CD14-positive monocyte (primary cell): Measurements from ENCODE around the gene CLPX. TPM values are rescaled to one million over a fixed set of nuclear protein-coding genes. Genes with fewer than 3 reads are reported as not detected.

Experiments
- DNase-seq, 3 donors: peaks; one replicate each; pipeline ENCODE4 v3.0.0-alpha.2; 2011 to 2022
- H2AFZ ChIP-seq: 2 replicates; pipeline ENCODE4 v1.6.0; 2012; ENCODE audit warnings: mild to moderate bottlenecking, low read depth, low read length, inconsistent platforms; ENCODE audit not compliant: insufficient read depth, poor library complexity, severe bottlenecking
- H3K27ac ChIP-seq, 2 donors: 1 replicate in 1 of 2; 2 replicates in 1 of 2; pipeline ENCODE4 v1.5.1; 2012 to 2013; ENCODE audit warnings: low read length in 2 of 2, control low read depth in 1 of 2, inconsistent platforms in 1 of 2, low read depth in 1 of 2, mild to moderate bottlenecking in 1 of 2
- H3K27me3 ChIP-seq, 2 donors: one replicate each; pipeline versions ENCODE4 v1.6.0 to v1.6.1; 2011 to 2013; ENCODE audit warnings: low read length in 2 of 2; ENCODE audit not compliant: control insufficient read depth in 2 of 2, insufficient read depth in 2 of 2
- H3K36me3 ChIP-seq, 2 donors: replicated peaks in 1 of 2; 1 replicate in 1 of 2; 2 replicates in 1 of 2; pipeline versions ENCODE4 v1.5.1 to v1.6.1; 2012 to 2013; ENCODE audit warnings: low read length in 2 of 2, control low read depth in 1 of 2, inconsistent platforms in 1 of 2, mild to moderate bottlenecking in 1 of 2; ENCODE audit not compliant: insufficient read depth in 2 of 2, control insufficient read depth in 1 of 2
- H3K4me1 ChIP-seq, 2 donors: 1 replicate in 1 of 2; 2 replicates in 1 of 2; pipeline versions ENCODE4 v1.5.1 to v1.6.1; 2012 to 2013; ENCODE audit warnings: low read length in 2 of 2, control low read depth in 1 of 2, inconsistent platforms in 1 of 2, mild to moderate bottlenecking in 1 of 2, moderate library complexity in 1 of 2; ENCODE audit not compliant: insufficient read depth in 2 of 2, control insufficient read depth in 1 of 2
- H3K4me2 ChIP-seq: replicated peaks from 2 replicates; pipeline ENCODE3; 2012; ENCODE audit warnings: low read length, moderate library complexity, mild to moderate bottlenecking; ENCODE audit not compliant: poor library complexity, severe bottlenecking; ENCODE audit errors: extremely low read depth
- H3K4me3 ChIP-seq, 3 experiments: fragments of 200-600 bp in 1 of 3; sonication (generic) in 1 of 3; replicated peaks in 1 of 3; 1 replicate in 2 of 3; 2 replicates in 1 of 3; pipeline ENCODE4 v1.5.1; 2011 to 2013; ENCODE audit warnings: low read length in 3 of 3, mild to moderate bottlenecking in 3 of 3, control low read depth in 2 of 3, low read depth in 2 of 3, inconsistent platforms in 1 of 3, moderate library complexity in 1 of 3
- H3K79me2 ChIP-seq: 2 replicates; pipeline ENCODE4 v1.6.0; 2012; ENCODE audit warnings: mild to moderate bottlenecking, control low read depth, inconsistent platforms, low read length, moderate library complexity; ENCODE audit not compliant: insufficient read depth
- H3K9ac ChIP-seq: 2 replicates; pipeline ENCODE4 v1.6.0; 2017; ENCODE audit warnings: low read length, mild to moderate bottlenecking; ENCODE audit not compliant: insufficient read depth, poor library complexity, severe bottlenecking
- H3K9me3 ChIP-seq, 2 donors: replicated peaks in 1 of 2; 1 replicate in 1 of 2; 2 replicates in 1 of 2; pipeline versions ENCODE4 v1.5.1 to v1.6.1; 2012 to 2013; ENCODE audit warnings: low read length in 2 of 2, control low read depth in 1 of 2; ENCODE audit not compliant: control insufficient read depth in 1 of 2, insufficient read depth in 1 of 2
- H4K20me1 ChIP-seq: 2 replicates; pipeline ENCODE4 v1.6.0; 2012; ENCODE audit warnings: mild to moderate bottlenecking, low read length, control low read depth, moderate library complexity; ENCODE audit not compliant: insufficient read depth
- H3K27ac Mint-ChIP-seq, 7 donors: one replicate each; pipeline ENCODE4 v1.8.0; 2020; ENCODE audit warnings: mild to moderate bottlenecking in 7 of 7, mixed read lengths in 7 of 7, moderate library complexity in 6 of 7, inconsistent platforms in 2 of 7
- H3K27me3 Mint-ChIP-seq, 3 donors: one replicate each; pipeline ENCODE4 v1.8.0; 2021 to 2022; ENCODE audit warnings: low read depth in 3 of 3, mild to moderate bottlenecking in 3 of 3, mixed read lengths in 3 of 3, moderate library complexity in 3 of 3, inconsistent platforms in 1 of 3
- H3K36me3 Mint-ChIP-seq, 2 donors: one replicate each; pipeline ENCODE4 v1.8.0; 2020; ENCODE audit warnings: mixed read lengths in 2 of 2, inconsistent platforms in 1 of 2, mild to moderate bottlenecking in 1 of 2
- H3K4me1 Mint-ChIP-seq: one replicate; pipeline ENCODE4 v1.8.0; 2020; ENCODE audit warnings: mild to moderate bottlenecking, mixed read lengths
- H3K4me3 Mint-ChIP-seq, 2 donors: one replicate each; pipeline ENCODE4 v1.8.0; 2020; ENCODE audit warnings: mild to moderate bottlenecking in 2 of 2, mixed read lengths in 2 of 2, moderate library complexity in 1 of 2
- H3K9me3 Mint-ChIP-seq, 7 donors: one replicate each; pipeline ENCODE4 v1.8.0; 2020 to 2022; ENCODE audit warnings: mixed read lengths in 7 of 7, mild to moderate bottlenecking in 6 of 7, moderate library complexity in 6 of 7, inconsistent platforms in 2 of 7
- CTCF ChIP-seq: fragments of 200-600 bp; IDR thresholded peaks from one replicate; pipeline ENCODE4 v1.8.0; 2022; ENCODE audit warnings: antibody characterized with exemption, mild to moderate bottlenecking
- WGBS: methylation state at CpG from one replicate; pipeline ENCODE4 v1.1.5; 2013; ENCODE audit warnings: missing lambda C conversion rate; ENCODE audit not compliant: insufficient coverage; 5-methylcytosine and 5-hydroxymethylcytosine counted together
- intact Hi-C, 2 donors: fragments of 100-400 bp; cut with micrococcal nuclease; formaldehyde crosslinking; loops; one replicate each; pipeline versions ENCODE4 v1.15.0 to v1.15.1; 2023
- polyA plus RNA-seq, 3 donors: library from polyadenylated mRNA; depleted of rRNA in 1 of 3; unstranded in 2 of 3; stranded (reverse) in 1 of 3; fragments of 300-500 nt in 2 of 3; fragments of >200 nt in 1 of 3; fragmentation: Illumina TruSeq in 2 of 3; gene quantifications; 1 replicate in 2 of 3; 2 replicates in 1 of 3; pipeline ENCODE4 v1.2.3, GENCODE V29; 2012 to 2021

The CLPX gene
- polyA plus RNA-seq, 3 donors, result 15.2 to 24.9 (median 20.0) TPM

DNA sequence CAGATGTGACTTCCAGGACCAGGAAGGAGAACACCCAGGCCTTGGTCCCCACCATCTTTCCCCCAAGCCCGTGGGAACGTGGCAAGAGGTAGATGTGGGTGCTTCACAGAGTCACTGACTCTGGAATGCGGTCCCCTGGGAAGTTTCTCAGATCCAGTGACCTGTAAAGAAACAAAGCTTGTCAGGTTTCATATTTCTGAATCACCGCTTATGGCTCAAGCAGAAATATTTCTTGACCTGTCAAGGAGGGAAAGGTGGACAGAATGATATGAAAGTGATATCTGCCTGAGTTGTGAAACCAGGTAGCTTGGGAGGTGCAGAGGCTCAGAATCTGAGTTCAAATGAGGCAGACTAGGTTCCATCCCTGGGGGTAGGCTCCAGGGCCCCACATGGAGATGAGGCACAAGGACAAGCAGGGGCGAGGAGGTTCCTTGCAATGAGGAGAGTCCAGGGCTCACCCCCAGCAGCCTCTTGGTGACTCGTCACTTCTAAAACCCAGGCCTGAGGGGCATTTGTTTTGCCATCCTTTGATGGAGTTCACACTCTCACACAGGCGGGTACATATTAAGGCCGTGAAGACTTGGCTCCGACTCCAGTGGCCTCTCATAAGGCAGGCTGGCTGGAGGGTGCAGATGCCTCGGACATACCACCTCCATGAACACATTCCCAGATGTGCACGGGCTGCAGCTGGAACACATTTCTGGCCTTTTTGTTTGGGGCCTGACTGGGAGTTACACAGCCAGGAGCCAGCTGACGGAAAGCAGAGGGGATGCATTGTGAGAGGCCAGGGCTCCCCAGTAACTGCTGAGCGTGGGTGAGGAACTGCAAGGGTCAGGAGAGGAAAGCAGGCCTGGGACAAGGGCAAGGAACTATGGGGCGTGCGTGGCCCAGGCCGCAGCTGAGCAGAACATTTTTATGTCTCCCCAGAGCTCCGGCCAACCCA, 24.8 kb upstream of the CLPX start:
- Histone ChIP-seq H3K9me3 (no peaks in the 10 kb centered on the region), H3K9ac (no peak overlapping the region), H3K36me3 (no peaks in the 10 kb centered on the region), H3K4me2 (no peak overlapping the region), H3K4me3 (no peak overlapping the region), H2AFZ (no peak overlapping the region), H3K79me2 (no peaks in the 10 kb centered on the region), H4K20me1 (no peaks in the 10 kb centered on the region), H3K4me1 (no peaks in the 10 kb centered on the region), H3K27me3 (no peaks in the 10 kb centered on the region), H3K27ac (no peak overlapping the region)
- 98% methylated on average over 10 of the region's 17 CpGs for WGBS
- no peak overlapping the region for H3K4me3 Mint-ChIP-seq
- intact Hi-C loops, result no loop called here
- H3K27me3 Mint-ChIP-seq, result peaks cover 0 to 4% (median 0%) of the 10 kb centered on the region in 3 donors
- DNase-seq, result no peak
- peaks cover 0 to 3% (median 0%) of the 10 kb centered on the region in 7 donors for H3K9me3 Mint-ChIP-seq
- H3K27ac Mint-ChIP-seq, result no peak overlapping the region
- no peaks in the 10 kb centered on the region for H3K4me1 Mint-ChIP-seq
- no peaks in the 10 kb centered on the region for H3K36me3 Mint-ChIP-seq
- no peak for TF ChIP-seq CTCF

DNA sequence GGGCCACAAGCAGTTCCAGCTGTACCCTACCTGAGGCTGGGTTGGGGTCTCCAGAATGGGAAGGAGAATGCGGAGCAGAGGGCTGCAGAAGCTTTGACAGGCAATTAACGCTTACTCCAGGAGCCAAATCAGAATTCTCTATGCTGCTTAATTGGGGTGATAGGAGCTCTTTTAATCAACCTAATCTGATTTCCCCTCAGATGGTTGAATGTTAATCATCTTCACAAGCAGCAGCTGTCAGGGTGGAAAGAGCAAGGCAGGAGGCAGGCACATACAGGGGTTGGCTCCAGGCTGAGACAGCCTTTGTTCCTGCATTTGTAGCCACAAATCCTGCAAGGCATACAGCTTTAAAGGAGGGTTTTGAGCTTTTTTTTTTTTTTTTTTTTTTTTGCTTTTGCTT, 23.5 kb upstream of the CLPX start:
- TF ChIP-seq CTCF, result no peak
- Mint-ChIP-seq H3K27me3 (peaks cover 0 to 6% (median 0%) of the 10 kb centered on the region in 3 donors), H3K9me3 (peaks cover 0 to 2% (median 0%) of the 10 kb centered on the region in 7 donors), H3K27ac (no peak overlapping the region), H3K36me3 (no peaks in the 10 kb centered on the region), H3K4me1 (no peaks in the 10 kb centered on the region), H3K4me3 (no peak overlapping the region)
- H3K4me1 ChIP-seq, result no peaks in the 10 kb centered on the region
- no peaks in the 10 kb centered on the region for H3K9me3 ChIP-seq
- no peaks in the 10 kb centered on the region for H4K20me1 ChIP-seq
- WGBS, result no CpG with 5 or more reads among the region's 2 CpGs
- H3K79me2 ChIP-seq, result no peaks in the 10 kb centered on the region
- no peak overlapping the region for H2AFZ ChIP-seq
- intact Hi-C loops, result no loop called here
- DNase-seq, result no peak
- no peak overlapping the region for H3K4me2 ChIP-seq
- no peaks in the 10 kb centered on the region for H3K36me3 ChIP-seq
- no peaks in the 10 kb centered on the region for H3K27me3 ChIP-seq
- no peak overlapping the region for H3K9ac ChIP-seq
- H3K4me3 ChIP-seq, result no peak overlapping the region
- H3K27ac ChIP-seq, result no peak overlapping the region
